Karpas-422 (cell line): ENCODE data around the gene DUSP10. TPM values are rescaled to one million over a fixed set of nuclear protein-coding genes. Genes with fewer than 3 reads are reported as not detected.

ENCODE experiments used
- DNase-seq: peaks from one replicate; pipeline ENCODE4 v3.0.0-alpha.2; 2015
- H2AFZ ChIP-seq: fragments of 200-600 bp; sonication (generic); 2 replicates; pipeline ENCODE4 v1.6.1; 2014; ENCODE audit warnings: antibody characterized with exemption, low read length, mixed read lengths
- H3K27ac ChIP-seq: fragments of 200-600 bp; sonication (generic); 2 replicates; pipeline ENCODE4 v1.5.1; 2014; ENCODE audit warnings: mild to moderate bottlenecking, low read length, moderate library complexity
- H3K27me3 ChIP-seq: fragments of 200-600 bp; sonication (generic); 2 replicates; pipeline ENCODE4 v1.6.1; 2014; ENCODE audit warnings: low read length, mixed read lengths
- H3K36me3 ChIP-seq: fragments of 200-600 bp; sonication (generic); 2 replicates; pipeline ENCODE4 v1.6.1; 2014; ENCODE audit warnings: low read length, mixed read lengths; ENCODE audit not compliant: insufficient read depth
- H3K4me1 ChIP-seq: fragments of 200-600 bp; sonication (generic); 2 replicates; pipeline ENCODE4 v1.6.1; 2014; ENCODE audit warnings: mild to moderate bottlenecking, low read length, mixed read lengths
- H3K4me2 ChIP-seq: fragments of 200-600 bp; sonication (generic); 2 replicates; pipeline ENCODE4 v1.6.1; 2014; ENCODE audit warnings: low read length, low read depth, mild to moderate bottlenecking; ENCODE audit not compliant: poor library complexity, severe bottlenecking
- H3K4me3 ChIP-seq: fragments of 200-600 bp; sonication (generic); 2 replicates; pipeline ENCODE4 v1.5.1; 2014; ENCODE audit warnings: mild to moderate bottlenecking, antibody characterized with exemption, low read length, mixed read lengths
- H3K79me2 ChIP-seq: fragments of 200-600 bp; sonication (generic); 2 replicates; pipeline ENCODE4 v1.6.1; 2014; ENCODE audit warnings: mild to moderate bottlenecking, low read length, mixed read lengths
- H3K9ac ChIP-seq: fragments of 200-600 bp; sonication (generic); 2 replicates; pipeline ENCODE4 v1.6.0; 2014; ENCODE audit warnings: low read length
- H3K9me2 ChIP-seq: fragments of 200-600 bp; sonication (generic), shearing (Covaris generic); replicated peaks from 2 replicates; pipeline ENCODE4 v1.6.0; 2014; ENCODE audit warnings: mild to moderate bottlenecking, low read length, moderate library complexity; ENCODE audit not compliant: insufficient read depth
- H3K9me3 ChIP-seq: fragments of 300-700, 200-600 bp; sonication (generic); 2 replicates; pipeline ENCODE4 v1.6.1; 2014; ENCODE audit warnings: low read length, mixed read lengths
- H4K20me1 ChIP-seq: fragments of 200-600 bp; sonication (generic); 2 replicates; pipeline ENCODE4 v1.6.1; 2014; ENCODE audit warnings: mild to moderate bottlenecking, antibody characterized with exemption, low read length, low read depth; ENCODE audit not compliant: insufficient read depth
- total RNA-seq: library from RNA; depleted of rRNA; stranded (reverse); fragments of >200 nt; shearing (Covaris generic); gene quantifications from 2 replicates; pipeline ENCODE4 v1.2.3, GENCODE V29; 2014; ENCODE audit warnings: low replicate concordance

Gene DUSP10
- total RNA-seq, 1 experiment from 2014 or later: 1.1 TPM

GRCh38 chr1:221718381-221719277, 23.3 kb downstream of the DUSP10 start:
- no peak overlapping the region for H2AFZ ChIP-seq
- H3K36me3 ChIP-seq: no peaks in the 10 kb centered on the region
- H4K20me1 ChIP-seq: no peaks in the 10 kb centered on the region
- H3K9ac ChIP-seq: no peak overlapping the region
- no peaks in the 10 kb centered on the region for H3K9me3 ChIP-seq
- H3K4me2 ChIP-seq: no peak overlapping the region
- no peaks in the 10 kb centered on the region for H3K4me1 ChIP-seq
- no peaks in the 10 kb centered on the region for H3K79me2 ChIP-seq
- H3K27ac ChIP-seq: no peak overlapping the region
- no peaks in the 10 kb centered on the region for H3K27me3 ChIP-seq
- no peak overlapping the region for H3K4me3 ChIP-seq
- no peak for DNase-seq
- H3K9me2 ChIP-seq: no peaks in the 10 kb centered on the region

GRCh38 chr1:221717485-221717853, 24.4 kb downstream of the DUSP10 start:
- H3K27me3 ChIP-seq: no peaks in the 10 kb centered on the region
- no peaks in the 10 kb centered on the region for H3K79me2 ChIP-seq
- H2AFZ ChIP-seq: no peak overlapping the region
- no peaks in the 10 kb centered on the region for H3K36me3 ChIP-seq
- no peaks in the 10 kb centered on the region for H3K9me3 ChIP-seq
- H4K20me1 ChIP-seq: no peaks in the 10 kb centered on the region
- H3K9me2 ChIP-seq: no peaks in the 10 kb centered on the region
- H3K27ac ChIP-seq: no peak overlapping the region
- no peak overlapping the region for H3K4me2 ChIP-seq
- H3K4me1 ChIP-seq: no peaks in the 10 kb centered on the region
- no peak overlapping the region for H3K9ac ChIP-seq
- DNase-seq: no peak
- no peak overlapping the region for H3K4me3 ChIP-seq

GRCh38 chr1:221716713-221717484, 25.0 kb downstream of the DUSP10 start:
- Histone ChIP-seq H3K4me1 (no peaks in the 10 kb centered on the region), H3K9ac (no peak overlapping the region), H4K20me1 (no peaks in the 10 kb centered on the region), H3K9me2 (no peaks in the 10 kb centered on the region), H3K9me3 (no peaks in the 10 kb centered on the region), H3K27ac (no peak overlapping the region), H3K36me3 (no peaks in the 10 kb centered on the region), H2AFZ (no peak overlapping the region), H3K4me3 (no peak overlapping the region), H3K79me2 (no peaks in the 10 kb centered on the region), H3K4me2 (no peak overlapping the region), H3K27me3 (no peaks in the 10 kb centered on the region)
- DNase-seq: no peak

- H3K4me1 ChIP-seq: no peaks in the 10 kb centered on the region
- H3K4me2 ChIP-seq: no peak overlapping the region
- no peaks in the 10 kb centered on the region for H3K9me2 ChIP-seq
- no peak for DNase-seq
- no peaks in the 10 kb centered on the region for H4K20me1 ChIP-seq
- no peak overlapping the region for H2AFZ ChIP-seq
- no peaks in the 10 kb centered on the region for H3K36me3 ChIP-seq
- H3K79me2 ChIP-seq: no peaks in the 10 kb centered on the region
- no peaks in the 10 kb centered on the region for H3K9me3 ChIP-seq
- no peak overlapping the region for H3K27ac ChIP-seq
- H3K4me3 ChIP-seq: no peak overlapping the region
- H3K27me3 ChIP-seq: no peaks in the 10 kb centered on the region
- no peak overlapping the region for H3K9ac ChIP-seq
These were observed 26.3 kb downstream of the DUSP10 start for GRCh38 chr1:221715321-221716169.

- H4K20me1 ChIP-seq: no peaks in the 10 kb centered on the region
- H3K9me3 ChIP-seq: no peaks in the 10 kb centered on the region
- no peak for DNase-seq
- H3K27me3 ChIP-seq: no peaks in the 10 kb centered on the region
- no peaks in the 10 kb centered on the region for H3K36me3 ChIP-seq
- no peak overlapping the region for H3K4me3 ChIP-seq
- no peak overlapping the region for H3K9ac ChIP-seq
- no peaks in the 10 kb centered on the region for H3K4me1 ChIP-seq
- H3K27ac ChIP-seq: no peak overlapping the region
- no peak overlapping the region for H3K4me2 ChIP-seq
- no peaks in the 10 kb centered on the region for H3K9me2 ChIP-seq
- no peaks in the 10 kb centered on the region for H3K79me2 ChIP-seq
- no peak overlapping the region for H2AFZ ChIP-seq
These were observed 27.4 kb downstream of the DUSP10 start for GRCh38 chr1:221714227-221715152.

- Histone ChIP-seq H3K9me3 (no peaks in the 10 kb centered on the region), H3K9me2 (no peaks in the 10 kb centered on the region), H3K36me3 (no peaks in the 10 kb centered on the region), H4K20me1 (no peaks in the 10 kb centered on the region), H3K4me3 (no peak overlapping the region), H3K4me1 (peaks cover 5% of the 10 kb centered on the region), H3K9ac (no peak overlapping the region), H3K27me3 (no peaks in the 10 kb centered on the region), H3K27ac (no peak overlapping the region), H2AFZ (no peak overlapping the region), H3K79me2 (no peaks in the 10 kb centered on the region), H3K4me2 (no peak overlapping the region)
- no peak for DNase-seq
These were observed 29.0 kb downstream of the DUSP10 start for GRCh38 chr1:221712776-221713431.

GRCh38 chr1:221712198-221712684, 29.6 kb downstream of the DUSP10 start:
- Histone ChIP-seq H3K9me2 (no peaks in the 10 kb centered on the region), H4K20me1 (no peaks in the 10 kb centered on the region), H3K79me2 (no peaks in the 10 kb centered on the region), H3K4me2 (no peak overlapping the region), H3K27ac (no peak overlapping the region), H3K9me3 (no peaks in the 10 kb centered on the region), H2AFZ (no peak overlapping the region), H3K4me1 (peaks cover 5% of the 10 kb centered on the region), H3K4me3 (no peak overlapping the region), H3K9ac (no peak overlapping the region), H3K27me3 (no peaks in the 10 kb centered on the region), H3K36me3 (no peaks in the 10 kb centered on the region)
- DNase-seq: no peak
